K562 (cell line): ENCODE data around the gene BCAP31. TPM values are rescaled to one million over a fixed set of nuclear protein-coding genes. Genes with fewer than 3 reads are reported as not detected.

ENCODE experiments used
- CBX5 ChIP-seq: IDR thresholded peaks from 2 replicates; pipeline ENCODE4 v1.6.1; 2014; ENCODE audit warnings: low read depth, borderline replicate concordance
- CEBPB ChIP-seq: fragments of 450-650 bp; IDR thresholded peaks from 2 replicates; pipeline ENCODE4 v1.6.1; 2016; ENCODE audit warnings: missing genetic modification characterization, missing compliant biosample characterization
- EHMT2 ChIP-seq: fragments of 450-650 bp; IDR thresholded peaks from 2 replicates; pipeline ENCODE4 v1.6.1; 2018; ENCODE audit warnings: antibody characterized with exemption
- ELK1 ChIP-seq: sonication (generic); formaldehyde crosslinking; IDR thresholded peaks from 2 replicates; pipeline ENCODE4 v1.8.1; 2022; ENCODE audit warnings: missing genetic modification reagents
- EP300 ChIP-seq: IDR thresholded peaks from 2 replicates; pipeline ENCODE4 v1.6.1; 2012; ENCODE audit warnings: low read length, improper control_type of control experiment
- FOSL1 ChIP-seq: fragments of 200-800 bp; sonication (Bioruptor generic); conservative IDR thresholded peaks from 2 replicates; pipeline ENCODE4 v1.6.1; 2016; ENCODE audit warnings: missing genetic modification characterization, missing compliant biosample characterization
- FOXA1 ChIP-seq: fragments of 450-650 bp; IDR thresholded peaks from 2 replicates; pipeline ENCODE4 v1.6.1; 2016; ENCODE audit warnings: mild to moderate bottlenecking, borderline replicate concordance
- JUND ChIP-seq, 2 experiments: IDR thresholded peaks; 2 replicates in 1 of 2; 3 replicates in 1 of 2; pipeline ENCODE4 v1.6.1; 2011; ENCODE audit warnings: borderline replicate concordance in 2 of 2, low read depth in 2 of 2, low read length in 2 of 2, improper control_type of control experiment in 1 of 2, missing biosample characterization in 1 of 2, missing genetic modification characterization in 1 of 2, missing genetic modification reagents in 1 of 2
- MEIS2 ChIP-seq: fragments of 450-650 bp; IDR thresholded peaks from 2 replicates; pipeline ENCODE4 v1.6.1; 2014; ENCODE audit warnings: mild to moderate bottlenecking; ENCODE audit not compliant: partially characterized antibody
- MYC ChIP-seq, 2 experiments: fragments of 250-450 bp in 1 of 2; sonication (Bioruptor Pico) in 1 of 2; IDR thresholded peaks; 2 replicates each; pipeline versions ENCODE4 v1.5.1 to v1.6.1; 2012 to 2021; ENCODE audit warnings: low read depth in 2 of 2, borderline replicate concordance in 1 of 2, improper control_type of control experiment in 1 of 2, low read length in 1 of 2, mild to moderate bottlenecking in 1 of 2, moderate library complexity in 1 of 2
- NONO ChIP-seq, 2 experiments: fragments of 200-400 bp in 1 of 2; fragments of 450-650 bp in 1 of 2; formaldehyde crosslinking in 1 of 2; IDR thresholded peaks; 2 replicates each; pipeline ENCODE4 v1.6.1; 2017; ENCODE audit warnings: low read depth in 2 of 2, mild to moderate bottlenecking in 2 of 2, moderate library complexity in 2 of 2, low read length in 1 of 2
- NR1H2 ChIP-seq: sonication (generic); formaldehyde crosslinking; IDR thresholded peaks from 2 replicates; pipeline ENCODE4 v1.4.0; 2020; ENCODE audit warnings: mild to moderate bottlenecking, missing genetic modification reagents
- PHB2 ChIP-seq: fragments of 450-650 bp; IDR thresholded peaks from 2 replicates; pipeline ENCODE4 v1.6.1; 2017; ENCODE audit warnings: low read depth
- POLR2A ChIP-seq: fragments of 450-650 bp; conservative IDR thresholded peaks from 2 replicates; pipeline ENCODE4 v1.6.1; 2016
- SIN3B ChIP-seq: fragments of 450-650 bp; IDR thresholded peaks from 2 replicates; pipeline ENCODE4 v1.6.1; 2017; ENCODE audit warnings: low read depth, mild to moderate bottlenecking, moderate library complexity
- SNRNP70 ChIP-seq: fragments of 200-400 bp; formaldehyde crosslinking; optimal IDR thresholded peaks from 2 replicates; pipeline ENCODE3; 2017; ENCODE audit warnings: low read depth, low read length
- SRSF1 ChIP-seq: fragments of 200-400 bp; formaldehyde crosslinking; IDR thresholded peaks from 2 replicates; pipeline ENCODE4 v1.6.1; 2017; ENCODE audit warnings: mild to moderate bottlenecking, low read depth, low read length, moderate library complexity
- TCF3 ChIP-seq: sonication (generic); formaldehyde crosslinking; IDR thresholded peaks from 2 replicates; pipeline ENCODE4 v1.4.0; 2020; ENCODE audit warnings: mild to moderate bottlenecking, missing genetic modification reagents
- TFAP4 ChIP-seq: sonication (generic); formaldehyde crosslinking; IDR thresholded peaks from 2 replicates; pipeline ENCODE4 v1.8.0; 2022; ENCODE audit warnings: missing genetic modification reagents, mild to moderate bottlenecking, moderate library complexity, borderline replicate concordance
- XRCC5 ChIP-seq: fragments of 200-400 bp; formaldehyde crosslinking; IDR thresholded peaks from 2 replicates; pipeline ENCODE4 v1.6.1; 2017; ENCODE audit warnings: low read depth, mild to moderate bottlenecking, low read length
- ZNF324 ChIP-seq: fragments of 250-450 bp; sonication (Bioruptor Pico); IDR thresholded peaks from 2 replicates; pipeline ENCODE4 v1.4.0; 2020; ENCODE audit warnings: mild to moderate bottlenecking
- ZNF76 ChIP-seq: fragments of 250-450 bp; sonication (Bioruptor Pico); IDR thresholded peaks from 2 replicates; pipeline ENCODE4 v1.4.0; 2020; ENCODE audit warnings: mild to moderate bottlenecking, moderate library complexity, borderline replicate concordance
- polyA plus RNA-seq, 8 experiments: library from polyadenylated mRNA; depleted of rRNA in 4 of 8; stranded (reverse) in 5 of 8; unstranded in 3 of 8; fragments of >200 nt; fragmentation: Nextera tagmentation in 2 of 8; fragmentation: Illumina TruSeq in 1 of 8; extraction: Ambion mirVana in 2 of 8; extraction: Trizol in 1 of 8; gene quantifications; 2 replicates each; pipeline versions ENCODE4 v1.2.1 to v1.2.3, GENCODE V29; 2011 to 2014; ENCODE audit warnings: inconsistent platforms in 1 of 8, missing spikeins in 1 of 8
- total RNA-seq, 7 experiments: library from RNA; depleted of rRNA in 6 of 7; stranded (reverse); fragments of >200 nt in 6 of 7; fragmentation: Illumina TruSeq in 2 of 7; extraction: Trizol in 2 of 7; gene quantifications; 2 replicates each; pipeline versions ENCODE4 v1.2.1 to v1.2.3, GENCODE V29; 2011 to 2021; ENCODE audit warnings: low replicate concordance in 1 of 7
- TF ChIP-seq, protein P1 (sequence below), 3 experiments: IDR thresholded peaks in 2 of 3; conservative IDR thresholded peaks in 1 of 3; 2 replicates each; pipeline ENCODE4 v1.5.1; 2011 to 2012; ENCODE audit warnings: low read length in 3 of 3, mild to moderate bottlenecking in 3 of 3, control low read depth in 2 of 3, improper control_type of control experiment in 1 of 3, inconsistent platforms in 1 of 3, low read depth in 1 of 3, mixed read lengths in 1 of 3, moderate library complexity in 1 of 3; ENCODE audit not compliant: insufficient read depth in 2 of 3
- TF ChIP-seq, protein P2 (sequence below): fragments of 250-450 bp; sonication (Bioruptor Pico); IDR thresholded peaks from 2 replicates; pipeline ENCODE4 v1.5.0; 2021; ENCODE audit warnings: mild to moderate bottlenecking, borderline replicate concordance

The BCAP31 gene
- total and polyA plus RNA-seq, 9 of the 15 experiments (the other 6 are each of a cell fraction or from before 2014, with no cell fraction given): 156 to 683 (median 188) TPM

DNA sequence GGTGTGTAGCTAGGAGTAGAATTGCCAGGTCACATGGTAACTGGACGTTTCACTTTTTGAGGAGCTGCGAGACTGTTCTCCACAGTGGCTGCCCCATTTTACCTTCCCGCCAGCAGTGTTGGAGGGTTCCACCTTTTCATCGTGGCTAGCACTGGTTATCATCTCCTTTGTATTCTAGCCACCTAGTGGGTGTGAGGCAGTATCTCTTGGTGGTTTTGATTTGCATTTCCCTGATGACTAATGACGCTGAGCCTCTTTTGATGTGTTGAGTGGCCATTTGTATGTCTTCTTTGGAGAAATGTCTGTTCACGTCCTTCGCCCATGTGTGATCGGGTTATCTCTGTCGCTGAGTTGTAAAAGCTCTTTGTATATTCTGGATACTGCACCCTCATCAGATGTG lies 11.1 kb upstream of the BCAP31 start (continued):
- TF ChIP-seq JUND (IDR thresholded peaks at IDR 0.05; ENCODE audit: borderline replicate concordance, low read depth, low read length) (peak; percentile 63), JUND (tag; IDR thresholded peaks at IDR 0.05; ENCODE audit: borderline replicate concordance, low read depth, low read length) (no peak), CEBPB (tag) (no peak), ELK1 (CRISPR knock-in tag) (no peak), XRCC5 (no peak), NR1H2 (CRISPR knock-in tag) (no peak), NONO (IDR thresholded peaks at IDR 0.05; ENCODE audit: low read depth in 2 of 2, low read length in 1 of 2) (no peak), FOXA1 (no peak), MEIS2 (peak; percentile 46), SNRNP70 (no peak), TCF3 (CRISPR knock-in tag) (no peak), ZNF76 (CRISPR knock-in tag) (no peak), EHMT2 (no peak), SRSF1 (no peak), PHB2 (no peak), TFAP4 (CRISPR knock-in tag) (no peak), MYC (IDR thresholded peaks at IDR 0.05; ENCODE audit: low read depth, low read length) (no peak), MYC (CRISPR knock-in tag; IDR thresholded peaks at IDR 0.05; ENCODE audit: borderline replicate concordance, low read depth) (no peak), POLR2A (no peak), FOSL1 (tag) (peak; percentile 62; the same call in 1 of the 2 replicates), ZNF324 (no peak), CBX5 (no peak), SIN3B (no peak), EP300 (no peak)
- TF ChIP-seq, protein P1, sequence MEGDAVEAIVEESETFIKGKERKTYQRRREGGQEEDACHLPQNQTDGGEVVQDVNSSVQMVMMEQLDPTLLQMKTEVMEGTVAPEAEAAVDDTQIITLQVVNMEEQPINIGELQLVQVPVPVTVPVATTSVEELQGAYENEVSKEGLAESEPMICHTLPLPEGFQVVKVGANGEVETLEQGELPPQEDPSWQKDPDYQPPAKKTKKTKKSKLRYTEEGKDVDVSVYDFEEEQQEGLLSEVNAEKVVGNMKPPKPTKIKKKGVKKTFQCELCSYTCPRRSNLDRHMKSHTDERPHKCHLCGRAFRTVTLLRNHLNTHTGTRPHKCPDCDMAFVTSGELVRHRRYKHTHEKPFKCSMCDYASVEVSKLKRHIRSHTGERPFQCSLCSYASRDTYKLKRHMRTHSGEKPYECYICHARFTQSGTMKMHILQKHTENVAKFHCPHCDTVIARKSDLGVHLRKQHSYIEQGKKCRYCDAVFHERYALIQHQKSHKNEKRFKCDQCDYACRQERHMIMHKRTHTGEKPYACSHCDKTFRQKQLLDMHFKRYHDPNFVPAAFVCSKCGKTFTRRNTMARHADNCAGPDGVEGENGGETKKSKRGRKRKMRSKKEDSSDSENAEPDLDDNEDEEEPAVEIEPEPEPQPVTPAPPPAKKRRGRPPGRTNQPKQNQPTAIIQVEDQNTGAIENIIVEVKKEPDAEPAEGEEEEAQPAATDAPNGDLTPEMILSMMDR (IDR thresholded peaks at IDR 0.05 in 2 of 3, conservative IDR thresholded peaks at IDR 0.05 in 1 of 3; ENCODE audit: insufficient read depth in 2 of 3, low read depth in 1 of 3, low read length in 3 of 3): peak; percentile 35 to 43 (median 43); a peak in 4 of 6 replicates
- TF ChIP-seq, protein P2, sequence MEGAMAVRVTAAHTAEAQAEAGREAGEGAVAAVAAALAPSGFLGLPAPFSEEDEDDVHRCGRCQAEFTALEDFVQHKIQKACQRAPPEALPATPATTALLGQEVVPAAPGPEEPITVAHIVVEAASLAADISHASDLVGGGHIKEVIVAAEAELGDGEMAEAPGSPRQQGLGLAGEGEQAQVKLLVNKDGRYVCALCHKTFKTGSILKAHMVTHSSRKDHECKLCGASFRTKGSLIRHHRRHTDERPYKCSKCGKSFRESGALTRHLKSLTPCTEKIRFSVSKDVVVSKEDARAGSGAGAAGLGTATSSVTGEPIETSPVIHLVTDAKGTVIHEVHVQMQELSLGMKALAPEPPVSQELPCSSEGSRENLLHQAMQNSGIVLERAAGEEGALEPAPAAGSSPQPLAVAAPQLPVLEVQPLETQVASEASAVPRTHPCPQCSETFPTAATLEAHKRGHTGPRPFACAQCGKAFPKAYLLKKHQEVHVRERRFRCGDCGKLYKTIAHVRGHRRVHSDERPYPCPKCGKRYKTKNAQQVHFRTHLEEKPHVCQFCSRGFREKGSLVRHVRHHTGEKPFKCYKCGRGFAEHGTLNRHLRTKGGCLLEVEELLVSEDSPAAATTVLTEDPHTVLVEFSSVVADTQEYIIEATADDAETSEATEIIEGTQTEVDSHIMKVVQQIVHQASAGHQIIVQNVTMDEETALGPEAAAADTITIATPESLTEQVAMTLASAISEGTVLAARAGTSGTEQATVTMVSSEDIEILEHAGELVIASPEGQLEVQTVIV (CRISPR knock-in tag): no peak
